ENCODE measurements around the gene KIAA1755. TPM values are rescaled to one million over a fixed set of nuclear protein-coding genes. Genes with fewer than 3 reads are reported as not detected.

Gene KIAA1755
- polyA plus RNA-seq, 1 experiment = 2.9 TPM

GRCh38 chr20:38238829-38239228, 21.7 kb downstream of the KIAA1755 start:
- CTCF ChIA-PET = interaction anchor here (1.0 to 1.2 kb wide), 2 partner anchors 9 to 246 kb away, joined by 3 to 5 read pairs; no protein-coding TSS in a partner anchor
- no peak overlapping the region for H3K27ac ChIP-seq (ENCODE audit: low read depth, low read length)
- peaks cover 30% of the 10 kb centered on the region for H3K9me3 ChIP-seq (ENCODE audit: control insufficient read depth, insufficient read depth, low read length)
- TF ChIP-seq CTCF (IDR thresholded peaks at IDR 0.05; ENCODE audit: low read depth, low read length) = no peak
- H3K4me3 ChIP-seq (ENCODE audit: low read depth, low read length) = no peak overlapping the region
- DNase-seq (ENCODE audit: low read depth, low spot score) = no peak
- POLR2A ChIA-PET = no interaction called here
- H3K27me3 ChIP-seq (ENCODE audit: control insufficient read depth, insufficient read depth, low read length) = no peaks in the 10 kb centered on the region

- no peak for TF ChIP-seq CTCF (IDR thresholded peaks at IDR 0.05; ENCODE audit: low read depth, low read length)
- no peak for DNase-seq (ENCODE audit: low read depth, low spot score)
- no peak overlapping the region for H3K27ac ChIP-seq (ENCODE audit: low read depth, low read length)
- H3K27me3 ChIP-seq (ENCODE audit: control insufficient read depth, insufficient read depth, low read length) = no peaks in the 10 kb centered on the region
- CTCF ChIA-PET = interaction anchor here (1.0 to 1.7 kb wide), 2 partner anchors 16 to 171 kb away, joined by 4 to 6 read pairs; no protein-coding TSS in a partner anchor
- H3K9me3 ChIP-seq (ENCODE audit: control insufficient read depth, insufficient read depth, low read length) = peaks cover 23% of the 10 kb centered on the region
- POLR2A ChIA-PET = interaction anchor here (0.6 kb wide), 1 partner anchor 83 kb away, joined by 8 read pairs; no protein-coding TSS in a partner anchor
- no peak overlapping the region for H3K4me3 ChIP-seq (ENCODE audit: low read depth, low read length)
These were observed 23.2 kb downstream of the KIAA1755 start for GRCh38 chr20:38237381-38237780.

- ChIA-PET POLR2A (interaction anchor here (0.5 to 0.8 kb wide), 2 partner anchors 68 to 239 kb away, joined by 3 read pairs; no protein-coding TSS in a partner anchor), CTCF (interaction anchor here (0.6 to 4.7 kb wide), 8 partner anchors 10 to 176 kb away, joined by 3 to 31 read pairs (median 4); no protein-coding TSS in a partner anchor)
- no peaks in the 10 kb centered on the region for H3K27me3 ChIP-seq (ENCODE audit: control insufficient read depth, insufficient read depth, low read length)
- H3K27ac ChIP-seq (ENCODE audit: low read depth, low read length) = peak overlapping the region; percentile 31
- peaks cover 3% of the 10 kb centered on the region; the same call in 1 of the 2 replicates for H3K9me3 ChIP-seq (ENCODE audit: control insufficient read depth, insufficient read depth, low read length)
- no peak for TF ChIP-seq CTCF (IDR thresholded peaks at IDR 0.05; ENCODE audit: low read depth, low read length)
- H3K4me3 ChIP-seq (ENCODE audit: low read depth, low read length) = no peak overlapping the region
- DNase-seq (ENCODE audit: low read depth, low spot score) = no peak
These were observed 28.9 kb downstream of the KIAA1755 start for GRCh38 chr20:38231531-38232121.

GRCh38 chr20:38230957-38231526, 29.5 kb downstream of the KIAA1755 start:
- Histone ChIP-seq H3K27ac (ENCODE audit: low read depth, low read length) (peak overlapping the region; percentile 31), H3K9me3 (ENCODE audit: control insufficient read depth, insufficient read depth, low read length) (peaks cover 3% of the 10 kb centered on the region; the same call in 1 of the 2 replicates), H3K27me3 (ENCODE audit: control insufficient read depth, insufficient read depth, low read length) (no peaks in the 10 kb centered on the region), H3K4me3 (ENCODE audit: low read depth, low read length) (no peak overlapping the region)
- ChIA-PET POLR2A (interaction anchor here (0.8 kb wide), 1 partner anchor 68 kb away, joined by 3 read pairs; no protein-coding TSS in a partner anchor), CTCF (interaction anchor here (0.9 to 4.7 kb wide), 9 partner anchors 8 to 177 kb away, joined by 3 to 31 read pairs (median 5); no protein-coding TSS in a partner anchor)
- DNase-seq (ENCODE audit: low read depth, low spot score) = no peak
- no peak for TF ChIP-seq CTCF (IDR thresholded peaks at IDR 0.05; ENCODE audit: low read depth, low read length)

GRCh38 chr20:38230253-38230551, 30.3 kb downstream of the KIAA1755 start:
- Histone ChIP-seq H3K9me3 (ENCODE audit: control insufficient read depth, insufficient read depth, low read length) (peaks cover 7% of the 10 kb centered on the region; the same call in 1 of the 2 replicates), H3K4me3 (ENCODE audit: low read depth, low read length) (no peak overlapping the region), H3K27me3 (ENCODE audit: control insufficient read depth, insufficient read depth, low read length) (no peaks in the 10 kb centered on the region), H3K27ac (ENCODE audit: low read depth, low read length) (no peak overlapping the region)
- POLR2A ChIA-PET = no interaction called here
- no peak for DNase-seq (ENCODE audit: low read depth, low spot score)
- no peak for TF ChIP-seq CTCF (IDR thresholded peaks at IDR 0.05; ENCODE audit: low read depth, low read length)
- CTCF ChIA-PET = interaction anchor here (0.6 to 4.7 kb wide), 16 partner anchors 8 to 208 kb away, joined by 3 to 31 read pairs (median 5); no protein-coding TSS in a partner anchor
